Right lobe of liver (tissue), 4 donors: Measurements from ENCODE around the gene DNM3.

Experiments used
- CTCF ChIP-seq, 4 donors: fragments of 200-600 bp in 3 of 4; fragments of 450-650 bp in 1 of 4; IDR thresholded peaks; one replicate each; pipeline versions ENCODE4 v1.5.1 to v1.8.0; 2016 to 2022; ENCODE audit warnings: antibody characterized with exemption in 4 of 4, mild to moderate bottlenecking in 2 of 4
- POLR2A ChIP-seq: fragments of 450-650 bp; IDR thresholded peaks from one replicate; pipeline ENCODE4 v1.6.1; 2017; ENCODE audit warnings: antibody characterized with exemption, mild to moderate bottlenecking
- donor health status: DM: no; HTN: no; CAD: no.
- donor health status: DM: no; HTN: no; CAD: no.
- donor health status: DM: no; HTN: yes; CAD: no.

GRCh38 chr1:172269084-172269483 lies 427.8 kb downstream of the DNM3 start:
- no peak for TF ChIP-seq CTCF (IDR thresholded peaks at IDR 0.05)
- TF ChIP-seq POLR2A = no peak
